Activated naive CD8-positive, alpha-beta T cell treated with anti-CD3 and anti-CD28 coated beads, Interleukin-2, amount 10 ng/mL, durations not matched to agents 7 days and 5 days (primary cell): ENCODE measurements around the gene PRDM15. TPM values are rescaled to one million over a fixed set of nuclear protein-coding genes. Genes with fewer than 3 reads are reported as not detected.

Source experiments
- ATAC-seq: fragments of 150-1000 bp; cut with Tn5 transposase; one replicate; pipeline ENCODE4 v1.10.0; 2021; ENCODE audit warnings: low read depth, moderate library complexity
- POLR2A ChIA-PET: fragments of 350-600 bp; sonication (Branson Sonifier 250); formaldehyde crosslinking; loops from one replicate; lab custom pipeline; 2021; ENCODE audit warnings: antibody characterized with exemption; lab: Charles Lee
- DNase-seq: peaks from one replicate; pipeline ENCODE4 v3.0.0; 2021
- H3K27ac Mint-ChIP-seq: one replicate; pipeline ENCODE4 v1.8.0; 2022; ENCODE audit warnings: mild to moderate bottlenecking, mixed read lengths
- H3K27me3 Mint-ChIP-seq: one replicate; pipeline ENCODE4 v1.8.0; 2022; ENCODE audit warnings: mild to moderate bottlenecking, moderate library complexity, mixed read lengths
- H3K36me3 Mint-ChIP-seq: one replicate; pipeline ENCODE4 v1.8.0; 2021; ENCODE audit warnings: mild to moderate bottlenecking, mixed read lengths
- H3K4me1 Mint-ChIP-seq: one replicate; pipeline ENCODE4 v1.8.0; 2021; ENCODE audit warnings: mixed read lengths
- H3K4me3 Mint-ChIP-seq: one replicate; pipeline ENCODE4 v1.8.0; 2022; ENCODE audit warnings: mild to moderate bottlenecking, moderate library complexity, mixed read lengths
- H3K9me3 Mint-ChIP-seq: one replicate; pipeline ENCODE4 v1.8.0; 2021; ENCODE audit warnings: mixed read lengths
- total RNA-seq, 2 experiments: library from RNA; stranded (reverse); gene quantifications; one replicate each; pipeline ENCODE4 v1.2.3, GENCODE V29; 2021

PRDM15 gene
- total RNA-seq, 2 experiments from 2014 or later, result 14.2 to 14.8 TPM

DNA sequence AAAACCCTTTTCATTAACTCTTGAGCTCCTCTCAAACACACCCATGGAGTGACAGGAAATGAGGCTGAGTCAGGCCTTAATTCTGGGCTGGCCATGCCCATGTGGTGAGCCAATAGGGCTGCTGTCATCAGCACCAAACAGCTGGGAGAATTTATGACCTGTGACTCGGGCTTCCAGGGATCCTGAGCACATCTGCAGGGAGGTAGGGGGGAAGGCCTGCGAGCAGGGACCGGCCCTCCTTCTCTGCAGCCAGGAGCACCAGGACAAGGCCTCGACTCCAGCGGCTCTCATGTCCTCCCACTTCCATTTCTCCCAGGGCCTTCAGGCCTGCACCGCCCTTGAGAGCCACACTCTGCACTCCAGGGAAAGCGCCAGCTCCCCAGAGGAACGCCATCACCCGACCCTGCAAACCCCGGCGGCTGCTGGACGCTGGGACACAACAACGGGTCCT, 126.9 kb downstream of the PRDM15 start:
- H3K27ac Mint-ChIP-seq, result no peak overlapping the region
- H3K36me3 Mint-ChIP-seq, result no peaks in the 10 kb centered on the region
- DNase-seq, result no peak

DNA sequence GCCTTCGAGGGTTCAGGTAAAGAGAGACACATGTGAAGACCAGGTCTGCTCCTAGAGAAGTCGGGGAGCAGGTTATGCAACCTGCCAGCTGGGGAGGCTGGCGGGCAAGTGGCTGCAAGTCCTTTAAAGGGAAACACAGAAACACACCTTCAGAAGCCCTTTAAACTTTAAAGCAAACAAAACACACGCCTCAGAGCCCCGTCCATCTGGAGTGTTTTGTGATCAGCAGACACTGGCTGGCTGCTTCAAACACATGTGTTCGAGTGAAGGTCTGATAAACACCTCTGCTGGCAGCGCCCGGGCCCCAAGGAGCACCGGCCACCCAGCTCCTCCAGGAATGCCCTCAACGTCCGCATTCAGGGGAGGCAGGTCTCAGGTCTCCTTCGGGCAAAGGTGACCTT, 127.5 kb downstream of the PRDM15 start:
- no peak overlapping the region for H3K27ac Mint-ChIP-seq
- no peaks in the 10 kb centered on the region for H3K27me3 Mint-ChIP-seq
- H3K4me1 Mint-ChIP-seq, result no peaks in the 10 kb centered on the region
- POLR2A ChIA-PET, result no interaction called here
- no peaks in the 10 kb centered on the region for H3K36me3 Mint-ChIP-seq
- H3K4me3 Mint-ChIP-seq, result no peak overlapping the region
- no peaks in the 10 kb centered on the region for H3K9me3 Mint-ChIP-seq
- ATAC-seq, result no peak
- no peak for DNase-seq

More for the DNA sequence above, 126.9 kb downstream of the PRDM15 start:
- no peak for ATAC-seq
- no peaks in the 10 kb centered on the region for H3K9me3 Mint-ChIP-seq
- H3K27me3 Mint-ChIP-seq, result no peaks in the 10 kb centered on the region
- no peaks in the 10 kb centered on the region for H3K4me1 Mint-ChIP-seq
- no peak overlapping the region for H3K4me3 Mint-ChIP-seq
- POLR2A ChIA-PET, result no interaction called here

DNA sequence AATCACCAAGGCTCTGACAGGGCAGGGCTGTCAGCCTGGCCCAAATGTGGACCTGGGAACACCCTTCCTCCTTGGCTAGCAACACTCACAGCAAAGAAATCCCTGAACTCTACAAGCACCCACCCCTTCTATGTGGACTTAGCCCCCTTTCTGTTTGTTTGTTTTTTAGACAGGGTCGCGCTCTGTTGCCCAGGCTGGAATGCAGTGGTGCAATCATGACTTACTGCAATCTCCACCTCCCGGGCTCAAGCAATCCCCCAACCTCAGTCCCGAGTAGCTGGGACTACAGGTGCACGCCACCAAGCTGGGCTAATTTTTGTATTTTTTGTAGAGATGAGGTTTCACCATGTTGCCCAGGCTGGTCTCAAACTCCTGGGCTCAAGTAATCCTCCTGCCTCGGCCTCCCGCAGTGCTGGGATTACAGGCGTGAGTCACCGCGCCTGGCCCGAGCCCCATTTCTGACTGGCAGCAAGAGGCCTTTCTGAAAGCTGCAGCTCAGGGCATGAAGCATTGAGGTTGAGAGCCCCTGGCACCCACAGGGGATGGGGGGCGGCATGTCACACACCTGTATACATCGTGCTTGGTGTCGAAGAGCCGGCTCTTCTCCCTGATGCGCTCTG, 128.5 kb downstream of the PRDM15 start:
- no peak overlapping the region for H3K27ac Mint-ChIP-seq
- no peaks in the 10 kb centered on the region for H3K9me3 Mint-ChIP-seq
- no peak overlapping the region for H3K4me3 Mint-ChIP-seq
- no peaks in the 10 kb centered on the region for H3K4me1 Mint-ChIP-seq
- no peak for ATAC-seq
- no peak for DNase-seq
- no peaks in the 10 kb centered on the region for H3K36me3 Mint-ChIP-seq
- H3K27me3 Mint-ChIP-seq, result no peaks in the 10 kb centered on the region
- POLR2A ChIA-PET, result no interaction called here

DNA sequence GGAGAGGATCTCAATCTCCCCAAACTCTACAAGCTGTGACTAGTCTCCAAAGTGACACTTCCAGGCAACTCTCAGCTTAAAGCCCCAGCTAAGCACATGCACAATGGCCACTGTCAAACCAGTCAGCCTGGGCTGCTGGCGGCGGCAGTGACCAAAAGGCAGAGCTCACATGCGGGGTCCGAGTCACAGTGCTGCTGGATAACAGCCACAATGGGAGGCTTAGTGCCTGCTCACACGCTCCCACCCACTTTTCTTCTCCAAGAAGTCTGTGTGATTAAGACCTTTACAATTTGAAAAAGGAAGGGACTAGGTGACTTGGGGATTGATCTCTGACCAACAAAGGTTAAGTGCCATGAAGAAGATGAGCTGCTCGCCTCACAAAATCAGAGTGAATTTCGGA, 129.1 kb downstream of the PRDM15 start:
- ATAC-seq, result no peak
- POLR2A ChIA-PET, result no interaction called here
- no peak overlapping the region for H3K27ac Mint-ChIP-seq

DNA sequence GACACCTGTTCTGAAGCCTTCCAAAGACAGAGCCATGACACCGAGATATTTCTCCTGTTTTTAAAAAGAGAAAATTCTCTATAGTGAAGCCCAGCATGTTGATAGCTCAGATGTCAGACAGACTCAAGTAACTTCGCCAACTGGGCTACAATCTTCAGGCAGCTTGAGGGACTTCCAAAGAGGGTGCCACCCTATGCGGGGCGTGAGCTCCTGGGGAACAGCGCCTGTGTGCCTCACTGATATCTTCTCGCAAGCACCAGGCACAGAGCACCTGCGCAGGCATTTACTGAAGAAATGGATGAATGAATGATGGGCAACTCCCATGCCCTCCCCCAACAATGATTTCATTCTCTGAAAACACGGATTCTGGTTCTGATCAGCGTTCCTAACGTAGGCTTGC, 129.9 kb downstream of the PRDM15 start:
- Mint-ChIP-seq H3K27me3 (no peaks in the 10 kb centered on the region), H3K9me3 (no peaks in the 10 kb centered on the region), H3K36me3 (no peaks in the 10 kb centered on the region), H3K27ac (no peak overlapping the region), H3K4me3 (no peak overlapping the region), H3K4me1 (no peaks in the 10 kb centered on the region)
- POLR2A ChIA-PET, result no interaction called here
- no peak for ATAC-seq
- DNase-seq, result no peak

More for the DNA sequence above, 129.1 kb downstream of the PRDM15 start:
- no peaks in the 10 kb centered on the region for H3K9me3 Mint-ChIP-seq
- no peak overlapping the region for H3K4me3 Mint-ChIP-seq
- no peaks in the 10 kb centered on the region for H3K27me3 Mint-ChIP-seq
- no peaks in the 10 kb centered on the region for H3K36me3 Mint-ChIP-seq
- no peaks in the 10 kb centered on the region for H3K4me1 Mint-ChIP-seq
- no peak for DNase-seq

Other genes starting within 250 kb of the PRDM15 start
- under 1 TPM; 0.19 to 0.20 TPM for gene RIPK4, start 112.3 kb downstream of the PRDM15 start, total RNA-seq
- 10 to 100 TPM in 1 of 2 experiments, 1 to 10 TPM in 1; 9.4 to 11.9 TPM for gene C2CD2, start 74.7 kb upstream of the PRDM15 start, total RNA-seq
- gene ZBTB21, start 131.0 kb upstream of the PRDM15 start, total RNA-seq, result 10 to 100 TPM; 20.3 to 27.2 TPM
- gene UMODL1, start 192.0 kb upstream of the PRDM15 start, total RNA-seq, result under 1 TPM; 0.26 to 0.30 TPM